HPDE6-E6E7 (cell line): ENCODE data around the gene LATS2.

Experiments
- DNase-seq: peaks from one replicate; pipeline ENCODE4 v3.0.0; 2011; ENCODE audit warnings: missing footprints; ENCODE audit errors: extremely low spot score

LATS2 gene

DNA sequence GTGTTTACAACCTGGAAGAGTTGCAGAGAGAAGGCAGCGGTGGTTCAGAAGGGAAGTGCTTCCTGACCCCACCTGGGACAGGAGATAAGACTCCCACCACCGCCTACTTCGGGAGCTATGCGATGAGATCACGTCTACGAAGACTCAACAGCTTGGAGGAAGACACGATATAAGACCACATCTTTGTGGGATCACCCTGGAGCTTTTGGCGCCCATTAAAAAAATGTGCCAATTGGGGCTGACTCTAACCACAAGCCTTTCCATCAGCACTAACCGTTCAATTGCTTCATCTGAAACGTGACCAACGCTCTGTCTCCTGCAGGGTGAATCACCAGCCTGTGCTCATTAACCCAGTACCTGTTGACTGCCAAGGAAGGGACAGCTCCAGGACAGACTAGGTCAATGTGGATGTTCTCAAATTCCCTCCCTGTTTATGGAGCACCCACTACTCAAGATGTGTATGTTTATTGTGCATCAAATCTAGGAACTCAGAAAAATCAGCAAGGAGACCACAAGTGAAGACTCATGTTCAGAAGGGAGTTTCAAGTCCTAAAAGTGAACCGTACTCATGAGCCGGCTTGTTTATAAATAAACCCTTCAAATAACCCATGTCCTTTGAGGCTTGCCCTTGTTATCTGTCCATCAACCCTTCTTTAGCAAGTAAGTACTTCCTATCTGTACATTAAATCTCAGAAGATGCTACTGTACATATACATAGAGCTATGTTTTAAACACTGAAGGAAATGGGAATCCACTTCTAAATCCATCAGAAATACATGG, 67.5 kb downstream of the LATS2 start:
- no peak for DNase-seq

DNA sequence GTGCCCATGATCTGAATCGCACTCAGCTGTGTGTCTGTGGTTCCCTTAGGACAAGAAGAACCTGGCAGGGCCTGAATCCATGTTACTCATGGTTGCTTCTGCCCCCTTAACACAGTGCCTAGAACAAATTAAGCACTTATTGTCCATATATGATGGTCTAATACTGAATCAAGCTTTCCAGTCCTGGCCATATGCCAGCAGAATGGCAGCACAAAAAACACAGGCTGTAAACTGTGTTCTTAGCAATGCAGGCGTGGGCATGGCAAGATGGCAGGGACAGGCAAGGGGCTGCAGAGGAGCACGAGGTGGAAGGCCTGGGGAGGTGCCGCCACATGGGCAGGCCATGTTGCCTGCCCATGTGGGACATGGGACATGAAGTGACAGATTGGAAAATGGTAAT, 68.2 kb downstream of the LATS2 start:
- no peak for DNase-seq

DNA sequence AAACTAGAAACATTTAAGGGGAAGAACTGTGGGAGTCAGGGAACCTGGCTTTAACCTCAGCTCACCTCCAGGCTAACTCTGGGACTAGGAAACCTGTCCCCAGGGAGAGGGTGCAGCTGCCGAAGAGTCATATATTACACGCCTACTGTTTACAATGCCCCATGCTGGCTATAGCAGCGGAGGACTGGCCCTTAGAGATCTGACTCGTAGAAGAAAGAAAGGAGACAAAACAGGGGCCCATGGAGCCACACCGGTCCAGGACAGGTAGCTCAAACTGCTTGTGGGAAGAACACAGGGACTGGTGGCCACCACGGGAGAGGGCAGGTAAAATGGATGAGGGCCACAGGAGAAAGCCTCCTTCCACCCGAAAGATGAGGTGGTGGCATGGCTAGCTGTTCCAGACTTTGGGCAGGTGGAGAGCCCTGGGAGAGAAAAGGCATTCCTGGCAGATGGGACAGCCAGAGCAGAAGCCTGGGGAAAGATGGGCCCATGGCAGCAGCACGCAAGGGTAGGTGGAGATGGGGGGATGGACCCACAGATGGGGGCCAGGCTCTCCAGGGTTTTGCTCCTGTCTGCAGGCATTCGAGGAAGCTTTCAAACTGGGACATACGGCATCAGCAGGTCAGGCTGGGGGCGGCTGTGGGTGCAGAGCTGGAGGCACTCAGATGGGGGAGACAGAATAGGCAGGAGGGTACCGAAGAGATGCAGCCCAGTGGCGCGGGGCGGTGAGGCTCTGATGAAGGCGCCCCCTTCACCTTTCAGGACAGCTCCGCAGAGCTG, 69.5 kb downstream of the LATS2 start:
- DNase-seq, result no peak

DNA sequence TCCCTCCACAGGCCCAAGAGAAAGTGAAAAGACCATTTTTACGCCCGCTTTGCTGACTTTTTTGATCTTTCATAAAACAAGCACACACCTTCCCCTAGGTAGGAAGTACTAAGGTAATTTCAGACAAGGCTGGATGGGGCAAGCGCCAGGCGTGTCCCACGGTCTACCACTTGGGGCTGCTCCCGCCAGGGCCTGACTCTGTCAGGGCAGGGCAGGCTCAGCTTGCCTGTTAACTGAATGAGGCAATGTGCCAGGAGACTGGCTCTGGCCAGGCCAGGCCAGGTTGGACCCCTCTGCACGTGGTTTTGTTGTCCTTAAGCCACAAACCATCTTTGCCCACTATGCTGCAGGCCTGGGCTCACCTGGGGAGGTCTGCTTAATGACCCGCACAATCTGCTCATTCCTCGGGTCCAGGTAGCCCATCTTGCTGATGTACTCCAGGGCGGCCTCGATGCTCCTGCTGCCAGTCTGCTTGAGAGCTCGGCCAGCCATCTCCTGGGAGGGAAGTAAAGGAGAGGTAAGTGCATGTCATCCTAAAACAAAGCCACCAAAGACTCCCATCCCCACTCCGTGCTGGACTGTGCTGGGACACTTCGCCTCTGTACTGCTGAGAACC, 70.4 kb downstream of the LATS2 start:
- no peak for DNase-seq

DNA sequence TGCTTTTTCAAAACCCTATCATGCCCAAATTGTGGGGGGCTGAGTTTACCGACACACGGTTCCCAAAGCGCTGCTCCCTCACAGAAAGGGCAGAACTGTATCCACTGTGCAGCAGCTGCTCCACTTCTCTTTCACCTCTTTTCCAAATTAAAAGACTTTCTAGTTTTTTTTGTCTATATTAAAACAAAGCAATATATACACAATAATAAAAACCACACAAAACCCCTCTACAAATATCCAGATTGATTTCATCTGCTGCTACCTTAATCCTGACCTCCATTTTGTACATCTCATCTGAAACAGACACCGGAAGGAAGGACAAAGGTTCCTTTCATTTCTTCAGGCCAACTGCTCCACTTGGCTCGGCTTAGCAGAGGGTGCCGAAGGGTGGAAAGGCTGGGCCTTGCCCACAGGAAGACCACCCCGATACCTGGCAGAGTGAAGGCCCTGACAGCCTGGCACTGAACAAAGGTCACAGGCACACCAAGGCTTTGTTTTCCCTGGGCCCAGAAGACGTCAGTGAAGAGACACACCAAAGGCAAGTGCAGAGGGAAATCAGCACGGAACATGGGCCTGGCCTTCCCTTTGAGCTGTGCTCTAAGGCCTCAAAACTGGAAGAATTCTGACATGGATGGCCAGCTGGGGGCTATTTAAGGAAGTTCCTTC, 71.6 kb downstream of the LATS2 start:
- DNase-seq, result no peak

DNA sequence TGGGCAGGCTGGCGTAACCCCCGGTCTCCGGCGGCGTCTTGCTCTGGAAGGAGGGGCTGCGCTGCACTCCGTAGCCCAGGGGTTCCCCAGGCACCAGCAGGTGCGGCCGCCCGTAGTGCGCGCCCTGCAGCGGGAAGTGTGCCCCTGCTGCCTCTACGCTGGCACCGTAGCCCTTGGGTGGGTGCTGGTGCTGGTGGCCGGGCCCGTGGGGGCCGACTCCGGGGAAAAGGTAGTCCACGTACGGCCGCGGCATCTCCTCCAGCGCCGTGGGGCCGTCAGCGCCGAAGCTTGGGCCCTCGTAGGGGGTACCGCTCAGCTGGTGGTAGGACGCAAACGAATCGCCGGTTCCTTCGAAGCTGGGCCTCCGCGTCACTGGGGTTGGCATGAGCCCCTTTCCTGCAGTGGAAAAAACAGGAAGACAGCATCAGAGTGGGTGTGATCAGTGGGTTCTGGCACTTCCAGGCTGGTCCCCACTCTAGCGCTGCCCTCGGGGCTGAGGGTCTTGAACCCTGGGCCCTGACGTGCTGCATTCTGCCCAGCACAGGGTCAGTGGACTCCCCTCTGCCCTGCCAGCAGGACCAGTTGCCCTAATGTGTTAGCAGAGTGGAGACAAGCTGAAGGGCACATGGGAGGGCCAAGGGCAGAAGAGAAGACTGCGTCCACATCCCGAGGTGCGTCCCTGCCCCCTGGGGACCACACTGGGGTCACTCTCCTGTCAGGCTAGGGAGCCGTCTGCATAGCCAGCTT, 72.3 kb downstream of the LATS2 start:
- no peak for DNase-seq

DNA sequence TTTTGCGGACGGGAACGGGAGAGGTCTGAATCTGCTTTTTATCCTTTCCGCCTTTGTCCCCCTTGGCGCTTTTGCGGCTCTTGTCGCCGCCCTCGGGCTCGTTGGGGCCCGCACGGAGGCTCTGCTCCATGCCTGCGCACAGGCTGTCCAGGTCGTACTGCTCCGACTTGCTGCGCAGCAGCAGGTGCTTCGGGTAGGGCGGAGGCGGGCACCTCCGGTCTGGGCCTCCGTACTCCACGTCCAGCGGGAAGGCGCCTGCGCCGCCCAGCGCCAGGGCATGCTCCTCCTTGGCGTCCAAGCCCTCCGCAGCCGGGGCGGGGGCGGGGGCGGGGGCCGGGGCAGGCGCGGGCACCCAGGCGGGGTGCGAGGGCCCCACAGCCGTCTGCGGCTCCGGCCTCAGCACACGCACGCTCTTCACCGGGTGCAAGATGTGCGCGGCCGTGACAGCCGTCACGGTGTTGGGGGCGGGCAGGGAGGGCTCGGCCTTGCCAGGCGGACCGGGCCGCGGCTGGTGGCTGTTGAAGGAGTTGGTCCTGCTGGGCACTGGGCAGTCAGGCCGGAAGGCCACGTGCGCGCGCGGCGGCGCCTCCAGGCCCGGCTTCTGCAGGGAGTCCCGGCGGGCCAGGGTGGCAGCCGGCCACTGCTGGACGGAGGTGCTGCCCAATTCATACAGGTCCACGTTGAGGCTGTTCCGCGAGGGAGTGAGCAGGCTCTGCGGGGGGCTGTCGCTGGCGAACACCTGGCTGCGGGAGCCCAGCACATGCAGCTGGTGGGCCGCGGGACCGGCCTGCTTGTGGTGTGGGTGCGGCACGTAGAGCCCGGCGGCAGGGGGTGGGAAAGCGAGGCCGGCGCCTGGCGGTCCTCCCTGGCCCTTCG, 73.1 kb downstream of the LATS2 start:
- DNase-seq, result no peak

DNA sequence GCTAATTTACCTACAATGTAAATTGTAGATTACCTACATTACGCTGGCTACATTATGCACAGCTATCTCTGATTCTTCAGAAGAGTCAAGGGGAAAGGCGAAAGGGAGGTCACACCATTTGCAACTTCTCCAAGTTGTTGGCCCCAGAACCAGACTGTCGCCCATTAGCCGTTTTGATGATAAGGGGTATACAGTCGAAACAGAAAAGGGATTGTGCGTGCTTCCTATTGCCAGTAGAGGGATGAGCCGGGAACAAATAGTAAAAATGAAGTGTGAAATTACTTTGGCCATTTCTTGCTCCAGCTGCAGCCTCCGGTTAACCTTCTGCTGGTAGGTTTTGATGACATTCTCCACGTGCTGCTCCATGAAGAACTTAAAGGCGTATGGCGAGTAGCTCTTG, 73.8 kb downstream of the LATS2 start:
- DNase-seq, result no peak

DNA sequence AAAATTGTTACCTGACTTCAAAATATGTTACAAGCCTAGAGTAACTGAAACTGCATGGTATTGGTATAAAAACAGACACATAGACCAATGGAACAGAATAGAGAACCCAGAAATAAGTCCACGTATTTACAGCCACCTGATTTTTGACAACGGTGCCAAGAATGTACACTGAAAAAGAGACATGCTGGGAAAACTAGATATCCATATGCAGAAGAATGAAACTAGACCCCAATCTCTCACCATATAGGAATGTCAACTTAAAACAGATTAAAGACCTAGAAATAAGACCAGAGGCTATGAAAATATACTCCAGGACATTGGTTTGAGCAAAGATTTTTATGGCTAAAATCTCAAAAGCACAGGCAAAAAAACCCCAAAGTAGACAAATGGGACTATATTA, 76.5 kb downstream of the LATS2 start:
- no peak for DNase-seq

DNA sequence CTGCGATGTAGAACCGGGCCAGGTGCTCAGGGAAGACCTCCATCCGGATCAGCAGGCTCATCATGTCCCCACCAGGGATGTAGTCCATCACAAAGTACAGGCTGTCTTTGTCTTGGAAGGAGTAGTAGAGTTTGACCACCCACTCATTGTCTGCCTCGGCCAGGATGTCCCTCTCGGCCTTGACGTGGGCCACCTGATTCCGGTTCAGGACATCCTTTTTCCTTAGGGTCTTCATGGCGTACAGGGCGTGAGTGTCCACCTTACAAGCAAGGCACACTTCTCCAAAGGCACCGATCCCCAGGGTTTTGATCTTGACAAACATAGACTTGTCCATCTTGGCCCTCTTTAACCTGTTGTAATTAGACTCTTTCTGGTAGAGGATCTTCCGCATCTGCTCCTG, 78.0 kb downstream of the LATS2 start:
- no peak for DNase-seq

DNA sequence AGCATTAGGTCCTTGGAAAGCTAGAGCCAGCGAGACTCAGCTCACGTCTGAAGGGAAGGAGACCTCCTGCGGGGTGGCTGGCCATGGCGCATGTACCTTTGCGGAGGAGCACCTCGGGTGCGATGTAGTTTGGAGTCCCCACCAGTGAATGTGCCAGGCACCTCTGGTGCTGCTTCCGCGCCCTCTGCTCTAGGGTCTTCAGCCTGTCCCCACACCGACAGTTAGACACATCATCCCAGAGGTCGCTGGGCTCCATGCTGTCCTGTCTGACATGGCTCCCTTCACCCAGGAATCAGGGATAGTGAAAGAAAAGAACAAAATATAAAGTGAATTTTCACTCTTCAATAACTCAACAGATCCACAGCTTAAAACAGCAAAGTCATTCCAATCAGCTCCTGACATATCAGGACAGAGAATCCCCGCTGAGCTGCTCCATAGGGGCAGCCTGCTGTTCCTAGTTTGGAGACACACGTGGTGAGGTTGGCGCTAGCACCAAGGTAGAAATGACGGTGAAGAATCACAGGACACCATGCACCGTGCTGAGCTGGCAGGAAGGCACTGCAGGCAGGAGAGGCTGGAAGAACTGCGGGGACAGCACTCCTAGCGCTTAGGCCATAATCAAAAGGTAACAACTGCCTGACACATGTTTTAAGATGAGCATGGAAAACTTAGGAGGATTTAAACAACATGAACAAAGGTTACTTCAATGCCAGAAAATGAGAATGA, 79.9 kb downstream of the LATS2 start:
- no peak for DNase-seq

DNA sequence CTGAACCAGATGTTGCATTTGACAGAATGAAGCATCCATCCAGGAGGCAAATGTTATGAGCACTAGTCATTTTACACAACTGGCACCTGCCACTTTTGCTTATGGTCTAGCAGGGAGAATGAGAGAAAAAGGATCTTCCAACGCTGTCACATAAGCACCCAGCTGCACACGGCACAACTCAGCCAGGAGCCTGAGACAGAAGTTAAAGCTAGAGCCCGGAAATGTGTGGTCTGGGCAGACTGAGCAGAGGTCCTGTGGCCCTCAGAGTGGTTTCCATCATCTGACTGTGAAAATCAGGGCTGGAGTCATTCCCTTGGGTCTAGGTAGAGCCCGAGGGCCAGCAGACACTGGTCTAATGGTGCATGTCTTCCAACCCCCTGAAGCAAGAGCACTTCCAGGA, 80.5 kb downstream of the LATS2 start:
- DNase-seq, result no peak

DNA sequence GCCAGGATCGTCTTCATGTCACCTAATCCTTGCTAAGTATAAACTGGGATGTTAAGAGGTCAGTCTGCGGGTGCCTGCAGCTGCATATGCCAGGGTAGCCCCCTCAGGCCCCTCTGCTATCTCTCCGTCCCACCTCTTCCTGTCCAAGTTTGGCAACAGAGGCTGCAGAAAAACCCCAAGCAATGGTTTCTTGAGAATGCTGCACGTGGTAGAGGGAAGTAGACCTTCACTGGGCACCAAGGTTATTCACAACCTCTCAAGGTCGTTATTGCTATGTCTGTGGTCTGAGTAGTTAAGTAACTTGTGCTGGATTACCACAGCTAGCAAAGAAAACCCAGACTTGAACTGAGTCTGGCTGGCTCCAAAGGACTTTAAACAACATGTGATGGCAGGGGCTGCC, 81.0 kb downstream of the LATS2 start:
- DNase-seq, result no peak

DNA sequence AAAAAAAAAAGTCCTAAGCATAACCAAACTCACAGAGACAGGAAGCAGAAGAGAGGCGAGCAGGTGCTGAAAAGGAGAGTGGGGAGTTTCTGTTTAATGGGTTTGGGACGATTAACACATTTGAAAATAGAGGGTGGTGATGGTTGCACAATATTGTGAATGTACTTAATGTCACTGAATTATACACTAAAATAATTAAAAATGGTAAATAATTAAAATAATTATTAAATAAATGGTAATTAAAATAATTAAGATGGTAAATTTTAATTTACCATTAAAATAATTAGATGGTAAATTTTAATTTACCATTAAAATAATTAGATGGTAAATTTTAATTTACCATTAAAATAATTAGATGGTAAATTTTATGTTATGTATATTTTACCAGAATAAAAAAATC, 84.0 kb downstream of the LATS2 start:
- no peak for DNase-seq

DNA sequence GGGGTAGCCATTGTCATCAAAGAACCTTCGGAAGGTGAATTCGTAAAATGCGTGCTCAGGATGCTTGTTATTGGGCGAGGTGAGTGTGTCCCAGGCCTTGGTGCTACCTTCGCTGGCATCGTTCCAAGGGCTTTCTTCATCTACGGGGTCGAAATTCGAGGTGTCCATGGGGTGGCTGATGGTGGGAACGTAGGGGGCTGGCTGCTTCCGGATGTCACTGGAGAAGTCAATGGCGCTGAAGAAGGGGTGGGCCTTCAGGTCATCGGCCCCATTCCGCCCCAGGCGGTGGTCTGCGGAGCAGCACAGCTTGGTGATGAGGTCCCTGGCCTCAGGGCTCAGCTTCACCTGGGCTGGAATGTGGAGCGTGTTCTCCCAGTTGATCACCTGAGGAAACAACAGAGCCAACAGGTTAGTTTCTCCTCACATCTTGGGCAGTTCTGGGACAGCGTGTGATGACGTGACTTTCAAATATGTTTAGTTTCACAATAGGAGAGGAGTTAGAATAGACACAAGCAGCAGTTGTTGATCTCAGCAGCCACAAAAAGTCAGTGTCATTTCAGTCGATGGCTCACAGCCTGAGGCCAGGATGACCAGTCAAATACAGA, 86.3 kb downstream of the LATS2 start:
- no peak for DNase-seq

DNA sequence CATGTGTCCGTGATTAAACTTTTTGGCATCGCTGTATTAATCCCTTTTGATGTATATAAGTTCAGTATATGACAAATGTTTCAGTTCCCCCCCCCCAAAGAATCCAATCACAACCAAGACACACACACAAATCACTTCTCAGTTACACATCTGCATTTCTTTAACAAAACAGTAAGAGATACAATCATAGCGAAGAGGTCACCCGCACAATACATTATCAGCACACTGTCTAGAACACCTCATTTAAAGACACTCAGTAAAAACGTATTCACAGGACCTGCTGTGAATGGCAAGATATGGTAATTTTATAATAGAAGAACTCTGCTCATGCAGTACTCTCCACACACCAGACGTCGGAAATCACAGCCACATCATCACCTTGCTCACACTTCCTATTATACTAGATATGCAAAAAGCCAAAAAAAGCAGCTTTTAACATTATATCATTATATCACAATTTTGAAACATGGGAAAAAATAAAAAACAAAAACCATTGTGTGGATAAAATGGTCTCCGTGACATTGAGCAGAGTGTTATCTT, 87.4 kb downstream of the LATS2 start:
- no peak for DNase-seq

DNA sequence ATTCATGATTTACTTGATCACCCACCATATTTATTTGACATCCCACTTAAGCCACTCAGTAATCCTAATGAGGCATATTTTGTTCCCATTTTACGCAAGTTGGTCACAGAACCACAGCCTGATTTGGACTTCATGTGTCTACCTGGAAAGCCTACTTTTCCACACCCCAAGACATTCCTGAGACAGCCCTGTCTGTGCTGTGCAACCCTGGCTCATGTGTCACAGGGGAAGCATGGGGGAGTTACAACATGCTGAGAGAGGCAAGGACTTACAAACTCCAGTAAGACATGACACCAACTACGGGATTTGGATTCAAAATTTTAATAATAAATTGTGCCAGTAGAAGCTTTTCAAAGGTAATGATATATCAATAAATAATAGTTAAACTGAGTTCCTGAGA, 88.7 kb downstream of the LATS2 start:
- DNase-seq, result no peak

DNA sequence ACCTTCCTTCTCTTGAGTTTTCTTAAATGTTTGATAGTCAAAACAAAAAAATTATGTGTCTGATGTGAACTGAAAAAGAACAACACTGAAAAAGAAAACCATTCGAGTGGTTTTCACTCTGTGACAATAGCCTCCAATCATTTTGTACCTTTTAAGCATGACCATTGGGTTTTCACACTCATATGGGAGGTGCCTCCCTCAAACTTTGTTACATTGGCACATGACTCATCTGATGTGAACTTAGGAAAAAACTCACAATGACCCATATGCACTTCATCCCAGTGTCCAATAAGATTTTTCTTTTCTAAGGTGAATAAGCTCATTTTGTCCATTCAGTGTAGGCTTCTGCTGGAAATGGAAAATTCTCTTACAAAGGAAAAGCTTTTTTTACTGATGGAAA, 92.2 kb downstream of the LATS2 start:
- DNase-seq, result no peak

DNA sequence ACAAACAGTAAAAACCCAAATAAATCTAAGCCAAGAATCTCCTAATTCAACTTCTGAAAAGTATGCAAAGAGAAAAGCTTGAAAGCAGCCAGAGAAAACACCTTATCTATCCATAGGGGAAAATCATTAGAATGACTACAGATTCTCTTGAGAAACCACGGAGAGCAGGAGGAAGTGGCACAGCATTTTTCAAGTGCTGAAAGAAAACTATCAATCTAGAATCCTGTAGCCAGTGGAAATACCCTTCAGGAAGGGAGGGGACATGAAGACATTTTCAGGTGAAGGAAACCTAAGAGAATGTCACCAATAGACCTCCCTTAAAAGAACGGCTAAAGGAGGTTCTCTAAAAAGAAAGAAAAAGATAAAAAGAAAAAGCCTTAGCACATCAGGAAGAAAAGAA, 92.6 kb downstream of the LATS2 start:
- no peak for DNase-seq
